Mesenteric fat pad (tissue), 1 donor: ENCODE measurements around the gene MYH9. TPM values are rescaled to one million over a fixed set of nuclear protein-coding genes. Genes with fewer than 3 reads are reported as not detected.

Experiments used
- DNase-seq: peaks from one replicate; pipeline ENCODE4 v3.0.0-alpha.2; 2020; ENCODE audit warnings: low spot score
- total RNA-seq: library from RNA; stranded (reverse); fragmentation: NEBNext Ultra II Directional; extraction: Animal tissue kit (Norgen Biotek cat#: 25700); gene quantifications from one replicate; pipeline ENCODE4 v1.2.1, GENCODE V29; 2021
- donor health status: DM: yes; HTN: yes; CAD: no.

The MYH9 gene
- total RNA-seq, 1 donor from 2014 or later: 673 TPM

DNA sequence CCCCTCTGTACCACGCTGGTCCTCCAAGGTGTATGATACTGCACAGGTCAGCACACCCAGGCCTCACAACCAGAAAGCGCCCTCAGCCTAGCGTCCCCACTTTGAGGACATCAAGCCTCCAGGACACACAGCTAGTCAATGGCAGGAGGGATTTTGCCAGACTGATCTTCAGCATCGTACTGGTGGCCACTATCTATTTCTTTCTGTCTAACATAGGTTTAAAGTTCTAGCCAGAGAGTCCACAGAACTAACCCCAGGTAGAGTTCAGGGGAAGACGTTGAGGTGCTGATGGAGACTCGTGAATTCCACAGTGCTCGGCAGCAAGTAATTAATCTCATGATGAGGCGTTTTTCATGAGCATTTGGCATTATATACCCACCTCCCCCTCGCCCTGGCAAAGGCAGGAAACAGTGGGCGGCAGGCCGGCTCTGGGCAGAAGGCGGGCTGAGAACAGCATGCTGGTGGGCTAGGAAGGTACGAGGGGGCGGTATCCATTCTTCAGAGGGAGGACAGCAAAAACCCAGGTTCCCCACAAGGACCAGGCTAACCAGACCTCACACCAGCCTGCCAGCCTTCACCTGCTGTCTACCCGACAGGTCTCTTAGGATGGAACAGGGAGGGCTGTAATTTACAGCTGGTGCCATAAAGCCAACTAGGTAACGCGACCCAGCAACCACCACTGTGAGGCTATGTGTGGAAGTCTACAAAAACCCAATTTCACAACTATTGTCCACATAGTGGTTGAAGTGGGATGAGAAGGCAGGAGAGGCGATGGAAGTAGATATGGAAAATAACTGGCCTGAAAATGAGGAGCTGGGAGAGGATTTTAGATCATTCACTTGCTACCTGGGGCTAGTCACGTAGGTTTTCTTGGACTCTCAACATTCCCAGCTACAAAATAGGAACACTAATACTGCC lies 18.5 kb downstream of the MYH9 start:
- no peak for DNase-seq

GRCh38 chr22:36368359-36368983 lies 19.3 kb downstream of the MYH9 start:
- no peak for DNase-seq

GRCh38 chr22:36367479-36367878 lies 20.3 kb downstream of the MYH9 start:
- no peak for DNase-seq

DNA sequence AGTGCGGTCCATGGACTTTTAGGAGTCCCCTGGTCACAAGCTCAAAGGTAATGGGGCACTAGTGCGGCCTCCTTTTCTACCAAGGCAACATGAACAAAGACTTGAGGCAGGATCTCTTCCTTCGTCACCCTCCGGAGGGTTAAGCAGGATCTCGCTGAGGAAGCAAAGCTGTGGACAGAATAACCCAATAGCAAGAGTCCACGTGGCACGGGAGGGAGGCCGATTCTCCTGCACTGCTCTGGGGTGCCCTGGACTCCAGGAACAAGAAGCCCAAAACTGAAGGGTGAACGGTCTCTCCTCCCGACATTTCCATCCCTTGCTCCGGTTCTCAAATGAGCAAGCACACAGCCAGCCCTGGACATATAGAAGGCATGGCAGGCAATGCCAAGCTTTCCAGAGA lies 20.7 kb downstream of the MYH9 start:
- DNase-seq: no peak

GRCh38 chr22:36366291-36366708 lies 21.5 kb downstream of the MYH9 start:
- DNase-seq: no peak

DNA sequence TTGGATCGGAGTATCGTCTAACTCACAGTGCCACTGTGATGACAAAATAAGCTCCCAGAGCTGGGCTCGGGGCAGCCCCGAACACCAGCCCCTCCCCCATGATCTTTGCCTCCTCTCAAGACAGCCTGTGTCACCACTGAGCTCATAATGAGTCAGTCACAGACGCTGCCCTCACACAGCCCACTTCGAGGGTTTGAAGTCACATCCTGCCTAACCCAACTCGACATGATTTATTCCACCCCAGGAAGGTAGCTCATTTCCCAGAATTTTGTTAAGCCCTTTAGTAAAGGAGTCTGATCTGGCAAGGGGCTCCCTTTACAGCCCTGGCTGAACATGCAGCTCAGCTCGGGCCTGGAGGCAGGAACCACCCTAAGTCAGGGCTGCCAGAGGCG lies 22.8 kb downstream of the MYH9 start:
- DNase-seq: no peak

GRCh38 chr22:36364255-36365019 lies 23.3 kb downstream of the MYH9 start:
- no peak for DNase-seq

GRCh38 chr22:36363349-36363981 lies 24.3 kb downstream of the MYH9 start:
- no peak for DNase-seq

DNA sequence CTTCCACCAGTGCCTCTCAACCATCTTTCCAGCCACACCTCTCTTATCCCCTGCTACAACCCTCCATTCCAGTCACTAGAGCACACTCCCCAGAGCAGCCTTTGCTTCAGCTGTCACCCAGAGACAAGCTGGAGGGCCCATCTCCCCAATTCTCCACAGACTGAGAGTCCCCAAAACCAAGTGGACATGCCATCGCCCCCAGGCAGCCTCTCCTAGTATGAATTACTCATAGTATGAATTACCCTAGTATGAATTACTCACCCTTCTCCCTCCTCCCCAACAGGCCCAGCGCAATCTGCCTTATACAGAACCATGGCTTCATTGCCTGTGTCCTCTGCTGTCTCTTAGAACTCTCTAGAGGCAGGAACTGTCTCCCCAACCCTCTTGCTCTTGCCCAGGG lies 24.8 kb downstream of the MYH9 start:
- no peak for DNase-seq

DNA sequence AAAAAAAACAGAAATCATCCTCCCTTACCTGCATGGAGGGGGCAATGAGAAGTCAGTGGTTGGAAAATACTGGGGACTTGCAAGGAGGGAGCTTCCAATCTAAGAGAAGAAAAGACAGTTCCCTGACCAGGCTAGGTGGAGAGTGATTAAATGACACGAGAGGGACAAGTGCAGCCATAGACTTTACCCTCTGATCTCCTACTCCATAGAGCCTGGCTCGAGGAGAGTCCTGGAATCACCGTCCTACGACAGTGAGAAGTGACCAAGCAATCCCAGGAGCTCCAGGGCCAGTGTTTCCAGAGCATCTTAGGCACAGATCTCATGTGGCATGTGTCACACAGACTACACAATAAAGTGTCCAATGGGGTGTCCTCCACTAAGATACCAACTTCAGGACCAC lies 25.7 kb downstream of the MYH9 start:
- DNase-seq: no peak

DNA sequence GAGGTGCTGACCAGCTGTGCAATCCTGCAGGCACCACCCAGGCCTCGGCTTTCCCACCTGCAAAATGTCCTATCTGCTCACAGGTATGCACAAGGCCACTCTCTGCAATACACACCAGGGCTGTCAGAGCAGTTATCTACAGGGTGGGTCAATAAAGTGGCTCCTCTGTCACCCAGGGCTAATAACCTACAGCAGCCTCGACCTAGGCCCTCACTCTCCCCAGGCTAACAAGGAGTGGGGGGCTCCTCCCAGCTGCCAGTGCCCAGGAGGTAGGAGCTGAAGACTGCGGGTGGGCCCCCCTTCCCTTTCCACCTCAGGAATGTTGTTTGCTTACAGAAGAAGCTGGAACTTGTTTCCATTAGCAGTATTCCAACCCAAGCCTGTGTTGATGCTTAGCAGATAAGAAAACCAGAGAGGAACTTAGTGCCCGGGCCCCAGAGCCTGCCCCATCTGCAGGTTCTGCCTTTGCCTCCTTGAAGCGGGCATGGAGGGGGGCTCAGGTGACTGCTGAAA lies 26.8 kb downstream of the MYH9 start:
- no peak for DNase-seq

DNA sequence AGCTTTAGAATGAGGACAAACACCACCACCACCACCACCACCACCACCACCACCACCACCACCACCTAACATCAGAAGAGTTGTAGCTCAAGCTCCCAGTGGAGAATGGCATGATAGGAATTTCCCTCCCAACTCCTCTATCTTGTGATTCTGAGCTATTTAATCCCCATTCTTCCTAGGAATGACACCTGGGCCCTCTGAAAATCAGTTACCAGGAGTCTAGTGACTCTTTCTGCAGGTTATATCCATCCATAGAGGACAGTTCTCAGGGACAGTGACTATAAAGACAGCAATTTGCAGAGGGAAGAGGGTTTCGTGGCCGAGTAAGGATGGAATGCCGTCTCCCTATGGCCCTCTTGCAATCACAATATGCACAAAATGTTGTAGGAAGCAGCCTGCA lies 27.8 kb downstream of the MYH9 start:
- no peak for DNase-seq

DNA sequence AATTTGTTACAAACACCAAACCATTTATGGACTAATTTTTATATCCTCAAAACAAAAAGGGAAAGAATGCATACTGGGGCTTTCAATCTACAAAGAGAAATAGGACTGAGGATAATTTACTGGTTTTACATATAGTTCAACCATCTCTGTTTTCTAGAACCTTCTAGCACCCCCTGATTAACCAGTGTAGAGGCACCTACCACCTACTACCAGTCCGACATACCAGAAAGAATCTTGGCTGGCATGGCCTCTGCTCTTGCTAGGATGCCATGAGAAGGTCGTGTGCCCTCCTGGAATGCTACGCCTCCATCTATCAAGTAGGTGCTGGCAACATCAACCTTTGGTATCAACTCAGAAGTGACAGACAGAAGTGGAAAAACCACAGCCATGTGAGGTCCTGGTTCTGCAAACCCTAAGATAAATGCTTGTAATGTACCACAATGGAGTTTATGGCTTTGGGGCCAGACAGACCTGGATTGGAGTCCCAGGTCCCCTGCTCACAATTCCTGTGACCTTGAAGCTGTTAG lies 28.2 kb downstream of the MYH9 start:
- no peak for DNase-seq

DNA sequence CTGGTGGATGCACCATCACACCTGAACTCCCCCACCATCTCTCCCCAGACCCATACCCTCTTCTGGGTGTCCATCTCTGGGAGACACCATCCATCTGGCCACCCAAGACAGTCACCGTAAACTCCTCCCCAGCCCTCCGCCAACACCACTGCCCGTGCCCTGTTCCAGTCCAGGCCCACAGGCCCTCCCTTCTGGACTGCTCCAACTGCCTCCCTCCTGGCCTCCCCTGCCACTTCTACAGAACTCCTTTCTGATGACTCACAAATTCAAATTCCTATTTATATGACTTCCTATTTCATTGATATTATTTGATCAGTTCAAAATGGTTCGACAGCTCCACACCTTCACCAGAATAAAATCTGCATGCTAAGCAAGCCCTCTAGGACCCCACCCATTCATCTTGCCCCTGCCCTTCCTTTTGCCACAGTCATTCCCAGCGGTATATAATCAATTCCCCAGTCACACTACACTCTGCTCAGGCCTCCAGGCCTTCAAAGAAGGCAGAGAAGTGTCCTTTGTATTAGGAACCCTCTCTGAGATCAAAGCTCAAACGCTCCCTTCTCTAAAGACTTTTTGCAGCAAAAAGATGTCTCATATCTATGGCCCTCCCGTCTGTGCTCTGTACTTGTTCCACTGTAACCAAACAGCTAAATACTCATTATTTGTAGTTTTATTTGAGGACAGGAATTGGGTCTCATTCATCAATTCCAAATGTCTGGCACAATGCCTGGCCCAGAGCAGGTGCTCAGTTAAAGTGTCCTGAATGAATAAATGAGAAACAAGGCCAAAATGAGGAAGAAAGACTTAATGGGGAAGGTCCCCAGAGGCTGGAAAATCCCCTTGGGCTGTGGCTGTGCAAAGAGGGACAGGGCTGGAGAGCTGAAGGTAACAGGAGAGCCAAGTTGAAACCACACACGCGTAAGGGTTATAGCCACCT lies 29.0 kb downstream of the MYH9 start:
- DNase-seq: no peak

DNA sequence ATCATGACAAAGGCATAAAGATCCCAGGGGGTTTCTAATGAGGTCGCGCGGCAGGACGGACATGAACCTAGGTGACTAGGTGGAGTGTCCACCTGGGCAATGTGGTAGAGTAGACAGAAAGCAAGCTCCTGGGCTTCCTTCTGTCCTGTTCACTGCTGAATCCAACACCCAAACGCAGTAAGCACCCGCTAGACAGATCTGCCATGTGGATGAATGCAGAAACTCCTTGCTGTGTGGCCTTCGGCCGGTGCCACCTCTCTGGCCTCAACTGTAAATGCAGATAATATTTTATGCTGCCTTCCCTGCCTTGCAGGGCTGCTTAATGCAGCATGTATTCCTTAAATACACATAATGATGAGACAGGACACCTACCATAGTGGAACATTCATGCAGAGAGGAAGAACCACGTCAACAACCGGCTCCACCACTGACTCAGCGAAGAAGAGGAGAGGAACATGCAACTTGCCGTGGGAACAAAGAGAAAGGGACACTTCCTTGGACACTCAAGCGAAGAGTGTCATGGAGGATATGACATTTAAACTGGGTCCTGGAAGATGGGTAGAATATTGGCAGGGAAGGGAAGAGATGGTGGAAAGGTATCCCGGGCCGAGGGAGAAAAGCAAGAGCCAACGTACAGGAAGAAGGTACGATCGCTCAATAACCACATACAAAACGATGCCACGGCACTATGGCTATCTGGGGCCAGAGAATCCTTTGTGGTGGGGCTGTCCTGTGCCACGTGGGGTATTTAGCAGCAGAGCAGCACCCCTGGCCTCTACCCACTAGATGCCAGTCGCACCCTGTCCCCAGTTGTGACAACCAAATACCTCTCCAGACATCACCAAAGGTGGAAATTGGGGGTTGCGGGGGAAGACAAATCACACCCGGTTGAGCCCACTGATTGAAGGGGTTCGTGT lies 30.8 kb downstream of the MYH9 start:
- DNase-seq: no peak

DNA sequence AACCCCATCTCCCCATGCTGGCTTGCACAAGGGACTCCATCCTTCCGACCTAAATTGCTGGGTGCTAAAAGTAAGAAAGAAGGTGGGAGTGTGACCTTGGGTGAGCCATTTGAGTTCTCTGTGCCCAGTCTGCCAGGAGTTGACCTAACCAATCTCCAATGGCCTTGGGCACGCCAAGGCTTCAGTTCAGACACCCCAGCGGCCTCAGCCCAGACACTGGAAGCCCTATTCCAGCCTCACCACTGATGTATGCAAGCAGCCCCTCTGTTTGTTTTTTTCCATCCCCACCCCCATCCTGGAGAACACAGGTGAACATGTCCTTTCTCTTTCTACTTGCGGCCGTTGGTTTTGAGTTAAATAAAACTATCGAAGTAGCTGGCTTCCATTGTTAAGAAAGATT lies 31.9 kb downstream of the MYH9 start:
- no peak for DNase-seq

GRCh38 chr22:36355362-36355761 lies 32.4 kb downstream of the MYH9 start:
- DNase-seq: no peak

DNA sequence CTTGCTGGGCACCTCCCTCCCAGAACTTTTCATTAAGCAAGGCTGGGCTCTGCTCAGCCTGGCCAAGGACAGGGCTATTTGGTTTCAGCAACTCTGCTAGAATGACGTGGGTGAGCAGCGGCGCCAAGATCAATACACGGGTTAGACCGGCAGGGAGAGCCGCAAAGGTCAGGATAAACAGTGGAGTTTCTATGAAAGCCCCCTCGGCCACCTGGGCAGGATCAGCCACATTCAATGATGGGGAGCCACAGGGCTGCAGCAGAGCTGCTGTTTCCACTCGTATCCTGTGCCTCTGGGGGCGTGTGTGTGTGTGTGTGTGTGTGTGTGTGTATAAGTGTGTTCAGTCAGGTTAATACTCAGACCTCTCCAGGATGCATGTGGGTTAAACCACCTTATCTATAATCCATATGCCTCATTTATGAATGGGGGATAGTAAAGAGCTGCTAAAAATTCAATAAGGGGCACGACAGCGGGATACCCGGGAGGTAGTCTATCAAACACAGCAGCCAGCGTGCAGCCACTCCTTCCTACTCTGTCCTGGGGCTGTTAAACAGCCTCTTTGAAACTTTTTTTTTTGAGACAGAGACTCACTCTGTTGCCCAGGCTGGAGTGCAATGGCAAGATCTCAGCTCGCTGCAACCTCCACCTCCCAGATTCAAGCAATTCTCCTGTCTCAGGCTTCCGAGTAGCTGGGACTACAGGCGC lies 34.8 kb downstream of the MYH9 start:
- no peak for DNase-seq
